ENCODE measurements around the gene SORCS2. TPM values are rescaled to one million over a fixed set of nuclear protein-coding genes. Genes with fewer than 3 reads are reported as not detected.

Gene SORCS2
- total and polyA plus RNA-seq, 9 donors: 7.4 to 24.9 (median 13.0) TPM

DNA sequence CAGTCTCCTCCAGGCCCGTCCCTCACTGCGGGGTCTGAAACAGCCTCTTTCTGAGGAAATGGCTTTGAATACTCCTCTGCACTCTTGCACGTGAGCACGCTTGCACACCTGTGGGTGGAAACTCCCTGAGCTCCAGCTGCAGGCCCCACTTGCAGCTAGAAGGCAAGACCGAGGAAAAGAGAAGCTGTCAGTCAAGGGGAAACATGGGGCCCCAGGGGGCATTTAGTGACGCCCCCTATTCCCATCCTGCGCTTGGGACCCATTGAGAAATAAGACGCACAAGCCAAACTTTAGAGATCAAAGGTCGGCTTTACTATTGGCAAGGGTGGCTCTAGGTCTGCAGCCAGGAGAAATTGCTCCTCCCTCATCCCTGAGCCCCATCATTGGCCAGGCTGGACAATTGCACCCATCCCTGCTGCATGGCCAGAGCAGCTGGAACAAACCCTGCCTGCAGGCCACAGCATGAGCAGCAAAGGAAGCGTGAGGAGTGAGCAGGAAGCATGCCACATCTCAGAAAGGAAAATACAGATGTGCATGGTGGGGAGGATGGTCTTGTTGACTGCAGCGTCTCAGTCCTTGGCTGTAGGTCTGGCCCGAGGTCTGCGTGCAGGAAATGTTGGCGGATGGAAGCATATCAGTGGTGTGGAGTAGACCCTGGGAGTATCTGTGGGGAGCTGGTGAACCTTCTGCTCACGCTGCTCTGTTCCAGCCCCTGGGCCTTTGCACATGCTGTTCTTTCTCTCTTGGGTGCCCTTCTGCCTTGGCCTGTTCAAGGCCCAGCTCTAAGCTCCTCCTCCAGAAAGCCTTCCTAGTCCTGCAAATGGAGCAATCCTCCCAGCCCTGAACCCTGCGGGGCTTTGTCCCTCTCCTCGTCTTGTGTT, 148.5 kb downstream of the SORCS2 start:
- DNase-seq: no peak
- H3K9me3 ChIP-seq (replicated peaks; ENCODE audit: control insufficient read depth, low read depth, low read length): peaks cover 9% of the 10 kb centered on the region
- peaks cover 15% of the 10 kb centered on the region for H3K4me1 ChIP-seq (ENCODE audit: control insufficient read depth, insufficient read depth, low read length)
- no peak overlapping the region for H3K4me3 ChIP-seq (ENCODE audit: low read length)
- H3K36me3 ChIP-seq (ENCODE audit: control insufficient read depth, insufficient read depth, low read length): no peaks in the 10 kb centered on the region
- H3K27ac ChIP-seq (ENCODE audit: low read length): no peak overlapping the region
- WGBS (ENCODE audit: insufficient coverage): 80% methylated on average over 17 of the region's 17 CpGs
- H3K27me3 ChIP-seq (ENCODE audit: control insufficient read depth, insufficient read depth, low read length): no peaks in the 10 kb centered on the region

DNA sequence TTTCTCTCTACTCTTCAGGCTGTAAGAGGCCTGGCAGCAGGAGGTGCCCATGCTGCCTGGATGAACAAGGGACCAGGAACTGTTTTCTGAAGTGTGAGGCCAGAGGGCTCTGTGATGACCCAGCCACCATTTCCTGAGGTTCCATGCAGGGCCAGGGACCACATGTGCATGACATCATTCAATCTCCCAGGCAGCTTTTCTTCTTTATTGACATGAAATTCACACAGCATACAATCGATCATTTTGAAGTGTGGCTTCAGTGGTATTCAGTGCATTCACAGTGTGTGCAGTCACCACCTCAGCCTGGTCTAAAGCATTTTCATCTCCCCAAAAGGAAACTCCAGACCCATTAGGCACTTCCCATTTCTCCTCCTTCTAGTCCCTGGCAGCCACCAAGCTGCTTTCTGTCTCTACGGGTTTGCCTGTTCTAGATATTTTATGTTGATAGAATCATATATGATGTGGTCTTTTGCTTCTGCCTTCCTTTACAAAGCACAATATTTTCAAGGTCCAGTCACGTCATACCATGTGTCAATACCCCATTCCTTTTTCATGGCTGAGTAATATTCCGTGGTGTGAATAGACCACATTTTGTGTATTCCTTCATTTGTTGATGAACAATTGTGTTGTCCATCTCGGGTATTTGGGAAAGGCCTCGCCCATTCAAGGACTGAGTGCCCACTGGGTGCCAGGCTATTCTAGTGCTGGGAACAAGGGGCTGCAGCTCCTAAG, 149.3 kb downstream of the SORCS2 start:
- Histone ChIP-seq H3K36me3 (ENCODE audit: control insufficient read depth, insufficient read depth, low read length) (no peaks in the 10 kb centered on the region), H3K4me1 (ENCODE audit: control insufficient read depth, insufficient read depth, low read length) (peaks cover 10% of the 10 kb centered on the region), H3K4me3 (ENCODE audit: low read length) (no peak overlapping the region), H3K27ac (ENCODE audit: low read length) (no peak overlapping the region), H3K9me3 (replicated peaks; ENCODE audit: control insufficient read depth, low read depth, low read length) (peaks cover 13% of the 10 kb centered on the region), H3K27me3 (ENCODE audit: control insufficient read depth, insufficient read depth, low read length) (no peaks in the 10 kb centered on the region)
- DNase-seq: no peak
- 89% methylated on average over 3 of the region's 6 CpGs for WGBS (ENCODE audit: insufficient coverage)

DNA sequence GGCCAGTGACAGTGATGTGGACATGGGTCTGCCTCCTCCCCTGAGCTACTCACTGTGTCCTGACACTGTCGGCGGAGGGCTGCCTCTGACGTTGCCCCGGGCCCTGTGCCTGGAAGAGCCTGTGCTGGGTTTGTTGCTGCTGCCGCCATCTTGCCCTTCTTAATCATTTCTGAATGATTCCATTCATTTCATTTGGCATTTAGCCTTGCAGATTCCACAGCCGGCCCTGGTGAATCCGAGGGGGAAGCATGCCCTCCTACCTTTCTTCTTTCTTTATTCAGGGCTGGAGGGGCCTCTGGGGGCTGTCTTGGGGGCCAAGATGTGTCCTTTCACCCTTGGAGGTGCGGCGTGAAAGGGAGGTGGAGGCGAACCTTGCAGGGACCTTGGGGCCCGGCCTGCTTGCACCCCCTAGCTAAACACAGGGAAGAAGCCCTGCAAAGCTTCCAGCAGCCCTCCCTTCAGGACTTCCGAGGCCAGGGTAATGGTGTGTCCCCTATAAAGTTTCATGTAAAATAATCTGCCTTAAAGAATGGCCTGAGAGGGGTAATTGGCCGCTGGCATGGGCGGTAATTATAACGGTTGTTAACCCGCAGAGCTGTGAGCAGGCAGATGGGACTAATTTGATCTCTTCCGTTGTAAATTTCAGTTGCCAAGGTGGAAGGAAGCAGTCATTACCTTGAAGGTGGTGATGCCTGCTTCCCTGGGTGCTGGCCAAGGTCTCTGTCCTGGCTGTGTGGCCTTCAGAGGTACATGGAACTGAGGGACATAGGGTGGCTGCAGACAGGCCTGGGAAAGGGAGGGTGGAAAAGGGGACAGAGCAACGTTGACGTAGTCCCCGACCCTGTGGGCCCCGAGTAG, 150.1 kb downstream of the SORCS2 start:
- Histone ChIP-seq H3K36me3 (ENCODE audit: control insufficient read depth, insufficient read depth, low read length) (no peaks in the 10 kb centered on the region), H3K27ac (ENCODE audit: low read length) (no peak overlapping the region), H3K9me3 (replicated peaks; ENCODE audit: control insufficient read depth, low read depth, low read length) (peaks cover 17% of the 10 kb centered on the region), H3K4me1 (ENCODE audit: control insufficient read depth, insufficient read depth, low read length) (peaks cover 10% of the 10 kb centered on the region), H3K27me3 (ENCODE audit: control insufficient read depth, insufficient read depth, low read length) (no peaks in the 10 kb centered on the region), H3K4me3 (ENCODE audit: low read length) (no peak overlapping the region)
- no peak for DNase-seq
- 76% methylated on average over 19 of the region's 21 CpGs for WGBS (ENCODE audit: insufficient coverage)

DNA sequence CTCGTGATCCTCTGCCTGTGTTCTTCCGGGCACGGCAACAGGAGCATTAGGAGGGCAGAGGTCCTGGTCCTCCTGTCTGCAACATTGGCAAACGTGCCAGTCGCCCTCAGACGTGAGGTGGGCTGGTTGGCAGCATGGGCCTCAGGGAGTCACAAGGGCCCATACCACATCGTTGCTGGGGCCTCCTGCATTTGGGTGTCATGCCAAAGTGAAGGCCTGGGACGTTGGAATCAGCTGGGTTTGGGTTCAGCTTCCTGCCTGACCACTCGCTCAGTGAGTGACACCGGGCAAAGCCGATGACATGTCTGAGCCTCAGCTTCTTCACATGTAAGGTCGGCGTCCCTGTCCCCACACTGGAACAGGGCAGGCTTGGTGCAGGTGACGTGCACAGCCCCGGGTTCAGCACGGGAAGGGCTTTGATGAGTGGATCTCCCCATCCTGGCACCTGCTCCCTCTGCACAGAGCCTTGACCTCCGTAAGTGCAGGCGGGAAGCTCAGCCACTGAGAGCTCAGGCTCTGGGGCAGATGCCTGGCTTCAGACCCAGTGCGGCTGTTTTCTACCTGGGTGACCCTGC, 150.8 kb downstream of the SORCS2 start:
- H3K4me3 ChIP-seq (ENCODE audit: low read length): no peak overlapping the region
- peaks cover 10% of the 10 kb centered on the region for H3K4me1 ChIP-seq (ENCODE audit: control insufficient read depth, insufficient read depth, low read length)
- no peaks in the 10 kb centered on the region for H3K36me3 ChIP-seq (ENCODE audit: control insufficient read depth, insufficient read depth, low read length)
- no peak overlapping the region for H3K27ac ChIP-seq (ENCODE audit: low read length)
- no peaks in the 10 kb centered on the region for H3K27me3 ChIP-seq (ENCODE audit: control insufficient read depth, insufficient read depth, low read length)
- WGBS (ENCODE audit: insufficient coverage): 82% methylated on average over 16 of the region's 19 CpGs
- peaks cover 17% of the 10 kb centered on the region for H3K9me3 ChIP-seq (replicated peaks; ENCODE audit: control insufficient read depth, low read depth, low read length)
- no peak for DNase-seq

DNA sequence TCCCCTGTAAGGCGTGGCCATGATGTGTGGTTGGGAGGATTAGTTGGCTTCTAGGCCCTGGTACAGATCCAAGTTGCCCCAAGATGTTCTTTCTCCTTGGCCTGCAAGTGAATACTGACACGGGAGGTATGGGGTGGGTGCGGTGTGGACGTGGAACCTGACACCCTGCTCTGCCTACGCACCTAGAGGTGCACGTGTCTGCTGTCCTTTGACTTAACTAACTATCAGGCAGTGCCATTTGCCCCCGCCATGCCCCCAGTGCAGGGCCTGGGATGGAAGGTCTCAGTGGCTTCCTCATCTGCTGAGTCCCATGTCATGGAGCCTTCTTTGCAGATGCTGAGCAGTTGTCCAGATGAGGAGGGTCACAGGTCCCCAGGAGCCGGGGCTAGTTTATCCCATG, 151.6 kb downstream of the SORCS2 start:
- Histone ChIP-seq H3K27me3 (ENCODE audit: control insufficient read depth, insufficient read depth, low read length) (no peaks in the 10 kb centered on the region), H3K27ac (ENCODE audit: low read length) (no peak overlapping the region), H3K9me3 (replicated peaks; ENCODE audit: control insufficient read depth, low read depth, low read length) (peaks cover 17% of the 10 kb centered on the region), H3K36me3 (ENCODE audit: control insufficient read depth, insufficient read depth, low read length) (no peaks in the 10 kb centered on the region), H3K4me1 (ENCODE audit: control insufficient read depth, insufficient read depth, low read length) (peaks cover 10% of the 10 kb centered on the region), H3K4me3 (ENCODE audit: low read length) (no peak overlapping the region)
- no peak for DNase-seq
- WGBS (ENCODE audit: insufficient coverage): 86% methylated on average over 5 of the region's 8 CpGs

DNA sequence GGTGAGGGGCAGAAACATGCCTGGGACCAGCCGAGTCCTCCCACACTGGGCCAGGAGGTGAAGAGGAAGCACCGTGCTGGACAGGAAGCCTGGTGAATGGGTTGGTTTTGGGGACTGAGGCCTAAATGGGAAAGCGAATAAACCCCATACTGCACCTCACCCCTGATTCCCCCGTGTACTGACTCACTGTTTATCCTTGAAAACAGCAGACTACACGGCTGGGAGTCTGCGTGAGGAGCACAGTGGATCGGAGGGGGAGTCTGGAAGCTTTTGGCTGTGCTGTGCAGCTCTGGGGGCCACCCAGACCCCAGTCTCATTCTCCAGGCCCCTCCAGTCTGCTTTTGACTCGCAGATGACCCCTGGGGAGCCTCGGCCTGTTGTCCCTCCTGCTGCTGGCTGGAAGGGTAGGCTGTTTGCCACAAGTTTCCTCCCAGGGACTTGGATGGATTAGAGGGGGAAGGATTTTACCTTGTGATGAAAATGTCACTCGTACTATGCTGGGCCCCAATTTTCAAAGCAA, 152.4 kb downstream of the SORCS2 start:
- Histone ChIP-seq H3K27ac (ENCODE audit: low read length) (peak overlapping the region; percentile 42), H3K4me3 (ENCODE audit: low read length) (no peak overlapping the region), H3K36me3 (ENCODE audit: control insufficient read depth, insufficient read depth, low read length) (no peaks in the 10 kb centered on the region), H3K4me1 (ENCODE audit: control insufficient read depth, insufficient read depth, low read length) (peaks cover 10% of the 10 kb centered on the region), H3K9me3 (replicated peaks; ENCODE audit: control insufficient read depth, low read depth, low read length) (peaks cover 14% of the 10 kb centered on the region), H3K27me3 (ENCODE audit: control insufficient read depth, insufficient read depth, low read length) (no peaks in the 10 kb centered on the region)
- peak; percentile 74 for DNase-seq
- WGBS (ENCODE audit: insufficient coverage): 43% methylated on average over 2 of the region's 10 CpGs

DNA sequence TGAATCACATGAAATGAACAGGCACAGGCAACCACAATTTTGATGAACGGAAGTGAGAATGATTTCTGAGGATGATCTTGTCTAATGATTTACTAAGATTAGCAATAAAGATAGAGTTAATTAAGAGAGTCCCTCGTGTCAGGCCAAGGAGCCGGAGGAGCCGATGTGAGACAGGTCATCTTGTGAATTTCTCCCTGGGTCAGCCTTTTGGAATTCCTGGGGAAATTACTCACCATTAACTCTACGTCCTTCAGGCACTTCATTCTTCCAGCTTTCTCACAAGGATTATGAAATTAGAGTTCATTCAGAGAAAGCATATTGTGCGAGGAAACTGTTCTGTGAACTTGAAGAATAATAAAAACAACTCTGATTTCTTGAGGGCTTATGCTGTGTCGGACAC, 155.6 kb downstream of the SORCS2 start:
- no peak overlapping the region for H3K27ac ChIP-seq (ENCODE audit: low read length)
- WGBS (ENCODE audit: insufficient coverage): 80% methylated on average over 1 of the region's 7 CpGs
- DNase-seq: no peak
- H3K9me3 ChIP-seq (replicated peaks; ENCODE audit: control insufficient read depth, low read depth, low read length): peaks cover 14% of the 10 kb centered on the region
- H3K4me3 ChIP-seq (ENCODE audit: low read length): no peak overlapping the region
- no peaks in the 10 kb centered on the region for H3K36me3 ChIP-seq (ENCODE audit: control insufficient read depth, insufficient read depth, low read length)
- peaks cover 10% of the 10 kb centered on the region for H3K4me1 ChIP-seq (ENCODE audit: control insufficient read depth, insufficient read depth, low read length)
- H3K27me3 ChIP-seq (ENCODE audit: control insufficient read depth, insufficient read depth, low read length): peaks cover 7% of the 10 kb centered on the region

DNA sequence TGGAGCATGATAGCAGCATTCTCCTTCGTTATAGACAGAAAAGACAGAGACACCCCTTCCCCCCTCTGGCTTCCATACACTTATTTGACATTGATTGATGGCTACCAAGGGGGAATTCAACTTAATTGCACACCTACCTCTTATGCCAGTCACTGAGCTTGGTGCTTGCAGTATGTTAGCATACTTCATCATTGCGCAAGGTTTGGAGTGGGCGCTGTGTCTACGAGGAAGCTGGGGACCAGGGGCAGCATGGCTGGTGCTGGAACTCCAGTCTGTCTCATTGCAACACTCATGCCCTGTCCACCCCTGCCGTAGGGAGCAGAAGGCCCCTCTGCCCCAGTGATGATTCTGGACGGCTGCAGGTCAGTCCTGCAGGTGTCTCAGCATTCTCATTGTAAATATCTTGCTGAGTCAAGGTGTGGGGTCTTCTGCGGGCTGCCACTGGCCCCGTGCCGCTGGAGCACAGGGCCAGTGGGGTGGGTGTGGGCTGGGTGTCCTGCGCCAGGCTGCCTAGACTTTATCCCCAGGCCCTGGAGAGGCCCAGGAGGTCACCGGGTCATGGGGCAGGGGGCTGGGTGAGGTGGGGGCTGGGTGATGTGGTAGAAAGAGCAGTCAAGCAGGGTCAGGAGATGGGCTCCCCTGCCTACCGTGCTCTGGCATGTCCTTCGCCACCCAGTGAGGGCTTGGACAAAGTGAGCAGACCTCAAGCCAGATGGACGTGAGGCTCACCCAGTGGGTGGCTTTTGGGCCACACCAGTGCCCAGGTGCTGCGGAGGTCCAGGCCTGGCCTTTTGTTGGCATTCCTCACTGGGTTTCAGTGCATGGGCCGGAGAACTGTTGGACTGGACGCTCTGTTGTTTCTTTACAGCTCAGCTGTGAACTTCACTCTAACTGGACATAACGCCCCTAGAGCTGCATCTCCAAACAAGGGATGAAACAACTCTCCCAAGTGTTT, 156.9 kb downstream of the SORCS2 start:
- Histone ChIP-seq H3K4me1 (ENCODE audit: control insufficient read depth, insufficient read depth, low read length) (peaks cover 8% of the 10 kb centered on the region), H3K9me3 (replicated peaks; ENCODE audit: control insufficient read depth, low read depth, low read length) (peaks cover 14% of the 10 kb centered on the region), H3K27me3 (ENCODE audit: control insufficient read depth, insufficient read depth, low read length) (peaks cover 7% of the 10 kb centered on the region), H3K4me3 (ENCODE audit: low read length) (no peak overlapping the region), H3K36me3 (ENCODE audit: control insufficient read depth, insufficient read depth, low read length) (no peaks in the 10 kb centered on the region), H3K27ac (ENCODE audit: low read length) (no peak overlapping the region)
- no peak for DNase-seq
- 91% methylated on average over 17 of the region's 18 CpGs for WGBS (ENCODE audit: insufficient coverage)

DNA sequence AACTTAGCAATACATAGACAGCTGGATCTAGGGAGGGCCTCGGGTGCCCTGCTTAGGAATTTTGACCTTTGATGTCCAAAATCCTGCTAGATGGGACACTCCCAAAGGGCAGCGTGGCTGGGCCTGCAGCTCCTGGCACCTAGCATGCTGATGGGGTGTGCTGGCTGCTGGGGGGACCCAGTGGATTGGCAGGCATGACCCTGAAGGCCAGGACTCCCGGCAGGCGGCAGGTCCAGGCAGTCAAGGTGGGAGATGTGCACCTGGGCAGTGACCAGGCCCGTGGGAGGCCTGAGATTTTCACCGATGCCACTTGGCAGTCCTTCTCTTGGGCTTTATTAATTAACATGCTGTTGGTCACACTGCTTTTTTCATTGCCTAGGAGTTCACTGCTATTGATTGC, 158.1 kb downstream of the SORCS2 start:
- Histone ChIP-seq H3K36me3 (ENCODE audit: control insufficient read depth, insufficient read depth, low read length) (no peaks in the 10 kb centered on the region), H3K4me1 (ENCODE audit: control insufficient read depth, insufficient read depth, low read length) (no peaks in the 10 kb centered on the region), H3K27me3 (ENCODE audit: control insufficient read depth, insufficient read depth, low read length) (peaks cover 12% of the 10 kb centered on the region), H3K4me3 (ENCODE audit: low read length) (no peak overlapping the region), H3K9me3 (replicated peaks; ENCODE audit: control insufficient read depth, low read depth, low read length) (peaks cover 12% of the 10 kb centered on the region), H3K27ac (ENCODE audit: low read length) (no peak overlapping the region)
- WGBS (ENCODE audit: insufficient coverage): 89% methylated on average over 5 of the region's 6 CpGs
- DNase-seq: no peak
